Endodermal cell (in vitro differentiated cells): ENCODE data around the gene SRGAP3. TPM values are rescaled to one million over a fixed set of nuclear protein-coding genes. Genes with fewer than 3 reads are reported as not detected.

Experiments used
- DNase-seq: peaks from one replicate; pipeline ENCODE4 v3.0.0-alpha.2; 2017
- H3K27ac ChIP-seq: 2 replicates; pipeline ENCODE4 v1.5.1; 2013; ENCODE audit warnings: mild to moderate bottlenecking, low read depth, low read length, moderate library complexity
- H3K27me3 ChIP-seq: 2 replicates; pipeline ENCODE4 v1.6.1; 2013; ENCODE audit warnings: mild to moderate bottlenecking, low read length, moderate library complexity; ENCODE audit not compliant: insufficient read depth, control insufficient read depth, poor library complexity, severe bottlenecking
- H3K36me3 ChIP-seq: 2 replicates; pipeline ENCODE4 v1.7.0; 2013; ENCODE audit warnings: mild to moderate bottlenecking, low read length, moderate library complexity; ENCODE audit not compliant: control insufficient read depth, insufficient read depth
- H3K4me1 ChIP-seq: one replicate; pipeline ENCODE4 v1.7.0; 2013; ENCODE audit warnings: low read length; ENCODE audit not compliant: control insufficient read depth, insufficient read depth
- H3K4me3 ChIP-seq: 2 replicates; pipeline ENCODE4 v1.5.1; 2013; ENCODE audit warnings: mild to moderate bottlenecking, low read length, moderate library complexity
- H3K9ac ChIP-seq: 2 replicates; pipeline ENCODE4 v1.6.1; 2013; ENCODE audit warnings: mild to moderate bottlenecking, low read length, moderate library complexity; ENCODE audit not compliant: poor library complexity, severe bottlenecking; ENCODE audit errors: extremely low read depth
- H3K9me3 ChIP-seq: 2 replicates; pipeline ENCODE4 v1.6.1; 2013; ENCODE audit warnings: mild to moderate bottlenecking, low read length, moderate library complexity; ENCODE audit not compliant: control insufficient read depth
- H3K27ac Mint-ChIP-seq: 2 replicates; pipeline ENCODE4 v1.8.0; 2020; ENCODE audit warnings: mixed read lengths
- H3K27me3 Mint-ChIP-seq: 2 replicates; pipeline ENCODE4 v1.8.0; 2021; ENCODE audit warnings: mild to moderate bottlenecking, mixed read lengths; ENCODE audit not compliant: insufficient read depth
- H3K36me3 Mint-ChIP-seq: 2 replicates; pipeline ENCODE4 v1.8.0; 2020; ENCODE audit warnings: low read depth, mixed read lengths
- H3K4me1 Mint-ChIP-seq: 2 replicates; pipeline ENCODE4 v1.8.0; 2020; ENCODE audit warnings: mixed read lengths
- H3K4me3 Mint-ChIP-seq: 2 replicates; pipeline ENCODE4 v1.8.0; 2020; ENCODE audit warnings: mild to moderate bottlenecking, moderate library complexity, mixed read lengths
- H3K9me3 Mint-ChIP-seq: 2 replicates; pipeline ENCODE4 v1.8.0; 2020; ENCODE audit warnings: mild to moderate bottlenecking, mixed read lengths
- WGBS, 2 experiments: methylation state at CpG; one replicate each; pipeline versions ENCODE4 v1.1.5 to v1.1.7; 2013; ENCODE audit warnings: missing lambda C conversion rate in 2 of 2, mixed read lengths in 1 of 2; ENCODE audit not compliant: insufficient coverage in 1 of 2, insufficient read length in 1 of 2; 5-methylcytosine and 5-hydroxymethylcytosine counted together
- total RNA-seq, 2 donors: library from RNA; stranded (reverse); fragmentation: NEBNext Ultra II Directional in 1 of 2; extraction: Animal tissue kit (Norgen Biotek cat#: 25700) in 1 of 2; gene quantifications; 2 replicates in 1 of 2; 3 replicates in 1 of 2; pipeline ENCODE4 v1.2.1, GENCODE V29; 2021
- TF ChIP-seq, protein P1 (sequence below): fragments of 200-600 bp; sonication (generic); conservative IDR thresholded peaks from 2 replicates; pipeline ENCODE4 v1.5.0; 2021; ENCODE audit warnings: antibody characterized with exemption, mild to moderate bottlenecking

SRGAP3 gene
- total RNA-seq, 2 donors from 2014 or later = 5.0 to 8.1 TPM

DNA sequence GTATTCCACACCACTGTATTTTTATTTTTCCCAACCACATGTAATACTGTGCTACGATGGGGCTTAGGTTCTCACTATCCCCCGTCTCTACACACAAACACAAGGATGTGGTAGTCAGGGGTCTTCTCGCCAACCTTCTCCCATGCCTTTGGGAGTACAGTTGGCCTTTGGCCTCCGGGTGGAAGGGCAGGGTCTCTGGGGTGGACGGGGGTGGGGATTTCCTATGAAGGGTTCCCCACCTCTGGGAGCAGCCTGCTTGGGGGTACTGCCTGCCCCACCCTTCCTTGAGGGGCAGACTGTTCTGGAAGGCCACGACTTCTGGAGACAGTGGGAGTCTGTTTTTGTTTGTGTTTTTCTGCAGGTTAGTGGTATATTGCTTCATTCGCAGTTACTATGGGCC, 264.9 kb downstream of the SRGAP3 start:
- peaks cover 4% of the 10 kb centered on the region for H3K9me3 ChIP-seq
- H3K27me3 ChIP-seq = peaks cover 7% of the 10 kb centered on the region
- H3K36me3 ChIP-seq = no peaks in the 10 kb centered on the region
- TF ChIP-seq, protein P1, sequence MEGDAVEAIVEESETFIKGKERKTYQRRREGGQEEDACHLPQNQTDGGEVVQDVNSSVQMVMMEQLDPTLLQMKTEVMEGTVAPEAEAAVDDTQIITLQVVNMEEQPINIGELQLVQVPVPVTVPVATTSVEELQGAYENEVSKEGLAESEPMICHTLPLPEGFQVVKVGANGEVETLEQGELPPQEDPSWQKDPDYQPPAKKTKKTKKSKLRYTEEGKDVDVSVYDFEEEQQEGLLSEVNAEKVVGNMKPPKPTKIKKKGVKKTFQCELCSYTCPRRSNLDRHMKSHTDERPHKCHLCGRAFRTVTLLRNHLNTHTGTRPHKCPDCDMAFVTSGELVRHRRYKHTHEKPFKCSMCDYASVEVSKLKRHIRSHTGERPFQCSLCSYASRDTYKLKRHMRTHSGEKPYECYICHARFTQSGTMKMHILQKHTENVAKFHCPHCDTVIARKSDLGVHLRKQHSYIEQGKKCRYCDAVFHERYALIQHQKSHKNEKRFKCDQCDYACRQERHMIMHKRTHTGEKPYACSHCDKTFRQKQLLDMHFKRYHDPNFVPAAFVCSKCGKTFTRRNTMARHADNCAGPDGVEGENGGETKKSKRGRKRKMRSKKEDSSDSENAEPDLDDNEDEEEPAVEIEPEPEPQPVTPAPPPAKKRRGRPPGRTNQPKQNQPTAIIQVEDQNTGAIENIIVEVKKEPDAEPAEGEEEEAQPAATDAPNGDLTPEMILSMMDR = no peak
- H3K9me3 Mint-ChIP-seq = no peaks in the 10 kb centered on the region
- H3K4me3 Mint-ChIP-seq = no peak overlapping the region
- DNase-seq = peak; percentile 20
- H3K36me3 Mint-ChIP-seq = no peaks in the 10 kb centered on the region
- no peak overlapping the region for H3K9ac ChIP-seq
- WGBS, 2 experiments = 89% methylated on average over 7 of the region's 7 CpGs; no CpG with 5 or more reads in 1 of the 2 experiments
- no peak overlapping the region for H3K4me3 ChIP-seq
- no peaks in the 10 kb centered on the region for H3K4me1 Mint-ChIP-seq
- no peak overlapping the region for H3K27ac Mint-ChIP-seq
- H3K27me3 Mint-ChIP-seq = peaks cover 24% of the 10 kb centered on the region
- no peak overlapping the region for H3K27ac ChIP-seq
- no peaks in the 10 kb centered on the region for H3K4me1 ChIP-seq

DNA sequence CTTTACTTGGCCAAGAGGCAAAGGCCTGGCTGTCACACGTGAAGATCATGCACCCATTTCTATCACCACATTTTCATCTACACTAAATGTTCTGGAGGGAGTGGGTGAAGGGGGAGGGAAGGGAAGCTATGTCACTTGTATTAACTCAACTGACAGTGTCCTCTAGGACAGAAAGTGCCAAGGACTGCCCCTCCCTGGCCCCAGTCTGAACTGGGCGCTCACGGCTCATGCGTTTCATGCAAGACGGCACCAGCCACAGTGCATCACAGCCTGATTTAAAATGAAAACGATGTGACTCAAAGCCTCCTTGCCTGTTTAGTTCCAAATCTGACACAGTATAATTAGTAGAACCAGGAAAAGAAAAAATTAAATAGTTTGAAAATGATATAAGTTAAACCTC, 265.4 kb downstream of the SRGAP3 start:
- H3K9me3 Mint-ChIP-seq = peaks cover 3% of the 10 kb centered on the region
- peaks cover 29% of the 10 kb centered on the region for H3K27me3 Mint-ChIP-seq
- 98 to 100% methylated on average over 4 to 5 of the region's 6 CpGs for WGBS, 2 experiments
- no peaks in the 10 kb centered on the region for H3K4me1 ChIP-seq
- no peaks in the 10 kb centered on the region for H3K4me1 Mint-ChIP-seq
- no peak overlapping the region for H3K4me3 Mint-ChIP-seq
- no peak overlapping the region for H3K9ac ChIP-seq
- DNase-seq = no peak
- H3K27me3 ChIP-seq = peaks cover 11% of the 10 kb centered on the region
- peaks cover 9% of the 10 kb centered on the region for H3K9me3 ChIP-seq
- H3K36me3 ChIP-seq = no peaks in the 10 kb centered on the region
- TF ChIP-seq, protein P1 = no peak
- no peak overlapping the region for H3K27ac ChIP-seq
- H3K4me3 ChIP-seq = no peak overlapping the region
- H3K36me3 Mint-ChIP-seq = no peaks in the 10 kb centered on the region
- H3K27ac Mint-ChIP-seq = no peak overlapping the region

DNA sequence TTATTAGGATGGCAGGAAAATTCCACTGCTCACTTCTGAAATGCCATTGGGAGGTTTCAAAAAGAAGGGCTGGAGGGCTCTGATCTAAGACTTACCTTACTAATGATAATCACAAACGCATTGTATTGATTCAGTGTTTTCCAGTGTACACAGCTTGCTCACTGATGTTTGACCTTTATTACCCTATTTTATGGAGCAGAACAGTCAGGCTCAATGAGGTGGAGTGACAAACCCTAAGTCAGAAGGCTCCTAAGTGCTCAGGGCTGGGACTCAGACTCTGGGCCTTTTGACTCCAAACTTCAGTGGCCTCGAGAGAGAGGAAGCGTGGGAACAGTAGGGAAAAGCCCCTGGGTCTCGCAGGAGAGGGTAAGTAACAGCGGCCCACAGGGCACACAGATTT, 265.9 kb downstream of the SRGAP3 start:
- no peak overlapping the region for H3K4me3 ChIP-seq
- peak; percentile 34 for DNase-seq
- peaks cover 29% of the 10 kb centered on the region for H3K27me3 Mint-ChIP-seq
- WGBS, 2 experiments = 97 to 98% methylated on average over 4 to 5 of the region's 5 CpGs
- H3K36me3 Mint-ChIP-seq = no peaks in the 10 kb centered on the region
- TF ChIP-seq, protein P1 = no peak
- H3K36me3 ChIP-seq = no peaks in the 10 kb centered on the region
- H3K4me3 Mint-ChIP-seq = no peak overlapping the region
- peaks cover 11% of the 10 kb centered on the region for H3K9me3 ChIP-seq
- H3K27ac ChIP-seq = no peak overlapping the region
- no peak overlapping the region for H3K27ac Mint-ChIP-seq
- H3K9me3 Mint-ChIP-seq = peaks cover 3% of the 10 kb centered on the region
- H3K4me1 ChIP-seq = no peaks in the 10 kb centered on the region
- no peak overlapping the region for H3K9ac ChIP-seq
- no peaks in the 10 kb centered on the region for H3K4me1 Mint-ChIP-seq
- peaks cover 15% of the 10 kb centered on the region for H3K27me3 ChIP-seq
